ENCODE results near the gene GUCA1C.

GUCA1C gene

DNA sequence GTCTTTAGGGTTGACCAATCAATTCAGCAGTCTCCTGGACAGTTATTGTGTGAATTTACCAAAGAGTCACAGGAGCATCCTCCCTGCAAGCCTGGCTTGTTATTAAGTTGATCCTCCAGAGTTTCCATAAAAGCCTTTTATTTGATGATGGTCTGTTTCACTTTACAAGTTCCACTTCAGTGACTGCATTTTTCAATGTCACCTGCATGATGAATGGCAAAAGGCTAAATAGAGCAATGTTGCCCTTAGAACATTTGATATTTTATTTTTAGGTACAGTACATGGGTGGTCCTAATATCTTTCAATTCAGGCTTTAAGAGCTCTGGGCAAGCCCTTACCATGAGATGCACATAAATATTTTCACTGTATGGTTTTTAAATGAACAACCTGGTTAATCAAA, 22.6 kb downstream of the GUCA1C start:
- DNase-seq, result no peak
- Histone ChIP-seq H3K36me3 (no peaks in the 10 kb centered on the region), H3K27me3 (no peaks in the 10 kb centered on the region), H3K9me3 (no peaks in the 10 kb centered on the region), H3K27ac (no peak overlapping the region), H3K4me3 (no peak overlapping the region), H3K4me1 (no peaks in the 10 kb centered on the region)
- TF ChIP-seq, protein P1, sequence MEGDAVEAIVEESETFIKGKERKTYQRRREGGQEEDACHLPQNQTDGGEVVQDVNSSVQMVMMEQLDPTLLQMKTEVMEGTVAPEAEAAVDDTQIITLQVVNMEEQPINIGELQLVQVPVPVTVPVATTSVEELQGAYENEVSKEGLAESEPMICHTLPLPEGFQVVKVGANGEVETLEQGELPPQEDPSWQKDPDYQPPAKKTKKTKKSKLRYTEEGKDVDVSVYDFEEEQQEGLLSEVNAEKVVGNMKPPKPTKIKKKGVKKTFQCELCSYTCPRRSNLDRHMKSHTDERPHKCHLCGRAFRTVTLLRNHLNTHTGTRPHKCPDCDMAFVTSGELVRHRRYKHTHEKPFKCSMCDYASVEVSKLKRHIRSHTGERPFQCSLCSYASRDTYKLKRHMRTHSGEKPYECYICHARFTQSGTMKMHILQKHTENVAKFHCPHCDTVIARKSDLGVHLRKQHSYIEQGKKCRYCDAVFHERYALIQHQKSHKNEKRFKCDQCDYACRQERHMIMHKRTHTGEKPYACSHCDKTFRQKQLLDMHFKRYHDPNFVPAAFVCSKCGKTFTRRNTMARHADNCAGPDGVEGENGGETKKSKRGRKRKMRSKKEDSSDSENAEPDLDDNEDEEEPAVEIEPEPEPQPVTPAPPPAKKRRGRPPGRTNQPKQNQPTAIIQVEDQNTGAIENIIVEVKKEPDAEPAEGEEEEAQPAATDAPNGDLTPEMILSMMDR (IDR thresholded peaks at IDR 0.05), result no peak
- intact Hi-C loops (cut with DNase I; ENCODE audit: low total_unique reads), result no loop called here

DNA sequence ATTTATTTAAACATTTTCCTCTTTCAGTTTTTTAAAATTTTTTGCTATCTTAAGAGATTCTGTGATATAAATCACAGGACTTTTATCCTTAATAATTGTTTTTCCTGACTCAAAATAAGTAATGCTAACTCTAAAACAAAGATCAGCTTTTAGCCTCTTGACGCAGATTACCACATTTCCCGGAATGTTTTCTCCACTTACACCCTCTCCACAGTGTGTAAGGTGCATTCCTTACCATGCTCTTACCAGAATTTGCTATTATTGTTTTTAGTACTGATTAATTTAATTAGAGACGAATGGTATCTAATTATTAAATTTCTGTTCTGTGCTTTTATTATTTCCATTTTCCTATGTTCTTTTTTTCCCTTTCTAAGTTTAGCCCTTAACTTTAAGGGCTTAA, 34.8 kb downstream of the GUCA1C start:
- peaks cover 0 to 2% of the 10 kb centered on the region in 2 donors for H3K27me3 ChIP-seq
- TF ChIP-seq, protein P1 (IDR thresholded peaks at IDR 0.05), result no peak
- H3K36me3 ChIP-seq, result no peaks in the 10 kb centered on the region
- DNase-seq, result no peak
- no peak overlapping the region for H3K4me3 ChIP-seq
- peaks cover 0 to 2% (median 0%) of the 10 kb centered on the region in 4 donors for H3K4me1 ChIP-seq
- H3K27ac ChIP-seq, result no peak overlapping the region
- no peaks in the 10 kb centered on the region for H3K9me3 ChIP-seq
- intact Hi-C loops (cut with DNase I; ENCODE audit: low total_unique reads), result loop anchor here (10.0 kb wide), 1 partner anchor 254 kb away; no protein-coding TSS in a partner anchor

DNA sequence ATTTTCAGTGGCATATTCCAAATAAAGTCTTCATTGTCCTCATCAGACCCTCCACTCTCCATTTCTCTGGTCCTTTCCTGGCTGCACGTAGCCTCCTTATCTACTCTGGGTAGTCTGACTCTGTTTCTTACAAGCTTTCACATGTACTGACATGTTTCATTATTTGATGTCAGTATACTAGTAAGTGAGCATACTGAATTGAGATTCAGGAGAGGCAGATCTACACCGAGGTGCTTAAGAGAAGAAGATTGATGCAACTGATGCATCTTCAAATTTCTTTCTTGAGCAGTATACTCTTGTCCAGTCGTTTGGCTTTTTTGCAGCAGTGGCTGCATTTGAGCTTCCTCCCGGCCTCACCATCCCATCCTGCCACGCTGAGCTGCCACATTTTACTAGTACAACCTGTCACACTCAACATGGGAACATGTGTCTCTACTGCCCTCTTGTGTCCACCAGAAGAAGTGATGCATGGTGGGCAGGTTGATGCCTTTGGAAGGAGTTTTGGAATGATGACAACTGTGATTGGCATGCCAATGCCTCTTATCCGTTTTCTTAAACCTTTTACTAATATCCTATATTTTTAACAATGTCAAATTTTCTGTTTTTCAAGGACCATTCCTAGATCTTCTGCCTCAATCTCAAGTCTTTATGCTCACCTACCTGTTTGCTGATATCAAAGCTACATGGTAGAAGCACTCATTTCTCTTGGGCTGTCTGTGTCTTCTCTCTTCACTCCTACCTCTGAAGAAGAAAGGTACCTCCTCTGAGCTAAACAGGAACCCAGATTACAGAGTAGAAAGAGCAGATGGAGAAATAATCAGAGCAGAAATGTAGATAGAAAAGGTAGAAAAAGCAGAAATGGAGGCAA, 38.7 kb downstream of the GUCA1C start:
- Histone ChIP-seq H3K9me3 (no peaks in the 10 kb centered on the region), H3K4me1 (peaks cover 0 to 2% (median 0%) of the 10 kb centered on the region in 4 donors), H3K36me3 (no peaks in the 10 kb centered on the region), H3K27me3 (peaks cover 0 to 2% of the 10 kb centered on the region in 2 donors), H3K27ac (no peak overlapping the region), H3K4me3 (no peak overlapping the region)
- peak in 1 of 2 donors; percentile 23 for DNase-seq
- intact Hi-C loops (cut with DNase I; ENCODE audit: low total_unique reads), result loop anchor here (10.0 kb wide), 1 partner anchor 250 kb away; no protein-coding TSS in a partner anchor
- TF ChIP-seq, protein P1 (IDR thresholded peaks at IDR 0.05), result peak; percentile 53 to 58

DNA sequence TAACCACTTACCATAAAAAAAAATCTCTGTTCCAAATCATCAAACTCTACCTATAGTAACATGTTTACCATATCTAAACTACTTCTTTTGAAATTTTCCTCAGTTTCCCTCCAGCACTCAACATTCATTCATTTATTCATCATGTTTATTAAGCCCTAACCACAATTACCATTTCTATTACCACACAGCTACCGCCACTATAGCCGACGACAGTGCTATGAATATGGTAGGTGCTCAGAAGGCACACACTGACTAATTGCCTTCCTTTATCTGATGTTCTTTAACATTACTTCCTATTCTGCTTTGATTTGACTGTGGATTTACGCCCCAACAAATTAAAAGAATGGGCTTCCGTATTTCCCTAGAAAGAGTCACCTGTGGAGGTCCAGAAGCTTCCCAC, 43.9 kb downstream of the GUCA1C start:
- no peak overlapping the region for H3K4me3 ChIP-seq
- no peaks in the 10 kb centered on the region for H3K9me3 ChIP-seq
- DNase-seq, result no peak
- intact Hi-C loops (cut with DNase I; ENCODE audit: low total_unique reads), result loop anchor here (10.0 kb wide), 1 partner anchor 245 kb away; no protein-coding TSS in a partner anchor
- H3K4me1 ChIP-seq, result peaks cover 0 to under 1% (median 0%) of the 10 kb centered on the region in 4 donors
- no peaks in the 10 kb centered on the region for H3K27me3 ChIP-seq
- no peaks in the 10 kb centered on the region for H3K36me3 ChIP-seq
- TF ChIP-seq, protein P1 (IDR thresholded peaks at IDR 0.05), result no peak
- no peak overlapping the region for H3K27ac ChIP-seq

DNA sequence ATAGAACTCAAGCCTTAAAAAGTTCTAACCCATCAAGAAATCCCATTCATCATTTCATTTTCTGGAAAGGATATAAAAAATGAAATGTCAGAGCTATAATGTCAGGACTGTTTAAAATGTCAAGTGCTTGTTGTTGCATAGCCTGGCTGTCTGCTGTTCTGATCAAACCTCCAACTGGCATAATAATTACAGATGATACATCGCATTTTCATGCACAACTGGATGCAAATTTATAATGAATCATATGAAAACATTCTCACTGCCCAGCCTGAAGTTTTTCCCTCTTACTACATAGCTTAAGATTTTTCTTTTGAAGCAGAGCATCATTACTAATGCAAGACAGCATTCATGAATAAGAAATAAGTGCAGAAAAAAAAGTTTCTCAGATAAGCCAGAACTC, 46.5 kb downstream of the GUCA1C start:
- Histone ChIP-seq H3K36me3 (no peaks in the 10 kb centered on the region), H3K4me3 (no peak overlapping the region), H3K27me3 (no peaks in the 10 kb centered on the region), H3K27ac (no peak overlapping the region), H3K4me1 (no peaks in the 10 kb centered on the region), H3K9me3 (no peaks in the 10 kb centered on the region)
- DNase-seq, result no peak
- intact Hi-C loops (cut with DNase I; ENCODE audit: low total_unique reads), result no loop called here
- TF ChIP-seq, protein P1 (IDR thresholded peaks at IDR 0.05), result no peak
